K562 (cell line): ENCODE measurements around the gene MRGPRF. TPM values are rescaled to one million over a fixed set of nuclear protein-coding genes. Genes with fewer than 3 reads are reported as not detected.

Experiments used
- ATAC-seq: fragments of 200-7000 bp; cut with Tn5 transposase; 3 replicates; pipeline ENCODE4 v1.9.1; 2020; ENCODE audit warnings: moderate library complexity
- BruUV-seq: library from RNA; stranded (reverse); fragments of 400-500 nt; replicated peaks from 2 replicates; lab custom pipeline; 2021; lab: Mats Ljungman, UMichigan
- CTCF ChIA-PET: fragments of 300-600 bp; formaldehyde crosslinking; extraction: SDS; loops from one replicate; lab custom pipeline; 2021; ENCODE audit warnings: low intra/inter-chr PET ratio; lab: Yijun Ruan, JAX
- POLR2A ChIA-PET: fragments of 300-600, 350-650 bp; sonication (Branson Sonifier 250); formaldehyde crosslinking; extraction: SDS; loops from one replicate; lab custom pipeline; 2021; ENCODE audit warnings: antibody characterized with exemption, inconsistent platforms; lab: Yijun Ruan, JAX
- DNase-seq, 4 experiments: peaks; one replicate each; pipeline versions ENCODE4 v3.0.0 to v3.0.0-alpha.2; 2011 to 2018; ENCODE audit warnings: low spot score in 3 of 4, mixed read lengths in 3 of 4; ENCODE audit errors: extremely low read depth in 1 of 4
- FAIRE-seq: peaks from 2 replicates; lab custom pipeline; 2011; peaks lifted over from hg19 to GRCh38; lab: Jason Lieb, UNC
- H2AFZ ChIP-seq: 2 replicates; pipeline ENCODE4 v1.6.0; 2011; ENCODE audit warnings: low read depth, low read length, control low read depth, inconsistent platforms
- H3K27ac ChIP-seq: fragments of 200-600 bp; 3 replicates; pipeline ENCODE4 v1.8.0; 2011; ENCODE audit warnings: low read depth, mild to moderate bottlenecking, control low read depth, inconsistent platforms, low read length, moderate library complexity, mixed read lengths; ENCODE audit errors: extremely low read depth
- H3K27me3 ChIP-seq, 2 experiments: fragments of 300-600 bp in 1 of 2; 2 replicates in 1 of 2; 3 replicates in 1 of 2; pipeline versions ENCODE4 v1.6.0 to v1.8.0; 2011; ENCODE audit warnings: inconsistent platforms in 2 of 2, low read length in 2 of 2, mild to moderate bottlenecking in 1 of 2, mixed read lengths in 1 of 2, moderate library complexity in 1 of 2; ENCODE audit not compliant: control insufficient read depth in 2 of 2, insufficient read depth in 2 of 2
- H3K36me3 ChIP-seq: fragments of 300-600 bp; 3 replicates; pipeline ENCODE4 v1.8.0; 2011; ENCODE audit warnings: mild to moderate bottlenecking, low read length, inconsistent platforms; ENCODE audit not compliant: control insufficient read depth, insufficient read depth
- H3K4me1 ChIP-seq, 2 experiments: fragments of 200-600 bp in 1 of 2; replicated peaks in 1 of 2; 2 replicates in 1 of 2; 3 replicates in 1 of 2; pipeline versions ENCODE4 v1.5.1 to v1.8.0; 2011; ENCODE audit warnings: inconsistent platforms in 2 of 2, low read length in 2 of 2, mild to moderate bottlenecking in 1 of 2, mixed read lengths in 1 of 2, moderate library complexity in 1 of 2; ENCODE audit not compliant: control insufficient read depth in 2 of 2, insufficient read depth in 2 of 2
- H3K4me2 ChIP-seq: 2 replicates; pipeline ENCODE4 v1.6.1; 2011; ENCODE audit warnings: low read length, control low read depth, inconsistent platforms, mixed read lengths; ENCODE audit not compliant: insufficient read depth
- H3K4me3 ChIP-seq: fragments of 200-600 bp; sonication (generic), shearing (Covaris generic); 2 replicates; pipeline ENCODE4 v1.5.1; 2016; ENCODE audit warnings: control low read depth, inconsistent platforms
- H3K79me2 ChIP-seq: fragments of 200-600 bp; 3 replicates; pipeline ENCODE4 v1.8.0; 2011; ENCODE audit warnings: low read length, inconsistent platforms; ENCODE audit not compliant: control insufficient read depth, insufficient read depth
- H3K9ac ChIP-seq, 2 experiments: 2 replicates each; pipeline versions ENCODE4 v1.6.0 to v1.6.1; 2011; ENCODE audit warnings: low read depth in 2 of 2, low read length in 2 of 2, control low read depth in 1 of 2, inconsistent platforms in 1 of 2, mild to moderate bottlenecking in 1 of 2, mixed read lengths in 1 of 2; ENCODE audit not compliant: insufficient read depth in 1 of 2
- H3K9me1 ChIP-seq: one replicate; pipeline ENCODE4 v1.6.0; 2011; ENCODE audit warnings: inconsistent platforms, mild to moderate bottlenecking, low read length, moderate library complexity; ENCODE audit not compliant: control insufficient read depth, insufficient read depth
- H3K9me3 ChIP-seq: replicated peaks from 2 replicates; pipeline ENCODE4 v1.5.1; 2011; ENCODE audit warnings: low read depth, low read length, inconsistent platforms; ENCODE audit not compliant: control insufficient read depth, insufficient read depth
- H4K20me1 ChIP-seq: replicated peaks from 2 replicates; pipeline ENCODE4 v1.6.1; 2011; ENCODE audit warnings: low read length, inconsistent platforms, mixed read lengths; ENCODE audit not compliant: control insufficient read depth, insufficient read depth
- CEBPB ChIP-seq: fragments of 450-650 bp; IDR thresholded peaks from 2 replicates; pipeline ENCODE4 v1.6.1; 2016; ENCODE audit warnings: missing genetic modification characterization, missing compliant biosample characterization
- ETV6 ChIP-seq, 3 experiments: fragments of 150-350 bp in 1 of 3; sonication (generic) in 1 of 3; formaldehyde crosslinking in 1 of 3; IDR thresholded peaks; 2 replicates each; pipeline versions ENCODE4 v1.6.1 to v1.8.0; 2014 to 2022; ENCODE audit warnings: borderline replicate concordance in 2 of 3, low read depth in 2 of 3, antibody characterized with exemption in 1 of 3, low read length in 1 of 3, mild to moderate bottlenecking in 1 of 3, missing genetic modification reagents in 1 of 3
- IFI16 ChIP-seq: fragments of 250-450 bp; sonication (Bioruptor Pico); IDR thresholded peaks from 2 replicates; pipeline ENCODE4 v2.1.2; 2022; ENCODE audit warnings: mild to moderate bottlenecking, inconsistent platforms
- TFAP4 ChIP-seq: sonication (generic); formaldehyde crosslinking; IDR thresholded peaks from 2 replicates; pipeline ENCODE4 v1.8.0; 2022; ENCODE audit warnings: missing genetic modification reagents, mild to moderate bottlenecking, moderate library complexity, borderline replicate concordance
- TFE3 ChIP-seq: fragments of 450-650 bp; formaldehyde crosslinking; IDR thresholded peaks from 2 replicates; pipeline ENCODE4 v1.4.0; 2020; ENCODE audit warnings: mild to moderate bottlenecking, mixed read lengths
- ZFPM2 ChIP-seq: fragments of 250-450 bp; sonication (Bioruptor Pico); IDR thresholded peaks from 2 replicates; pipeline ENCODE4 v1.5.1; 2022; ENCODE audit warnings: mild to moderate bottlenecking
- ZNF3 ChIP-seq: fragments of 250-450 bp; sonication (Bioruptor Pico); IDR thresholded peaks from 2 replicates; pipeline ENCODE4 v1.5.0; 2021; ENCODE audit warnings: mild to moderate bottlenecking, moderate library complexity
- WGBS: fragments of 100-300 bp; shearing (Covaris generic); methylation state at CpG from one replicate; pipeline ENCODE4 v1.1.6; 2016; ENCODE audit warnings: low coverage, mixed read lengths; ENCODE audit not compliant: insufficient coverage; ENCODE audit errors: missing lambda C conversion rate; 5-methylcytosine and 5-hydroxymethylcytosine counted together
- in situ Hi-C: fragments of 300-500 bp; cut with MboI; formaldehyde crosslinking; loops from 4 replicates; pipeline ENCODE4 v1.15.0; 2018; ENCODE audit warnings: inconsistent platforms, mixed read lengths
- intact Hi-C: fragments of 100-400 bp; cut with micrococcal nuclease; formaldehyde crosslinking; loops from 2 replicates; pipeline ENCODE4 v1.14.2; 2022
- polyA plus RNA-seq, 8 experiments: library from polyadenylated mRNA; depleted of rRNA in 4 of 8; stranded (reverse) in 5 of 8; unstranded in 3 of 8; fragments of >200 nt; fragmentation: Nextera tagmentation in 2 of 8; fragmentation: Illumina TruSeq in 1 of 8; extraction: Ambion mirVana in 2 of 8; extraction: Trizol in 1 of 8; gene quantifications; 2 replicates each; pipeline versions ENCODE4 v1.2.1 to v1.2.3, GENCODE V29; 2011 to 2014; ENCODE audit warnings: inconsistent platforms in 1 of 8, missing spikeins in 1 of 8
- total RNA-seq, 7 experiments: library from RNA; depleted of rRNA in 6 of 7; stranded (reverse); fragments of >200 nt in 6 of 7; fragmentation: Illumina TruSeq in 2 of 7; extraction: Trizol in 2 of 7; gene quantifications; 2 replicates each; pipeline versions ENCODE4 v1.2.1 to v1.2.3, GENCODE V29; 2011 to 2021; ENCODE audit warnings: low replicate concordance in 1 of 7
- TF ChIP-seq, protein P1 (sequence below): sonication (generic); formaldehyde crosslinking; IDR thresholded peaks from 2 replicates; pipeline ENCODE4 v1.4.0; 2020; ENCODE audit warnings: mild to moderate bottlenecking, missing genetic modification reagents
- TF ChIP-seq, protein P2 (sequence below): sonication (generic); formaldehyde crosslinking; IDR thresholded peaks from 2 replicates; pipeline ENCODE4 v1.8.0; 2022; ENCODE audit warnings: mild to moderate bottlenecking, low read depth, missing genetic modification reagents

The MRGPRF gene
- total and polyA plus RNA-seq, 9 of the 15 experiments (the other 6 are each of a cell fraction or from before 2014, with no cell fraction given) = not detected

DNA sequence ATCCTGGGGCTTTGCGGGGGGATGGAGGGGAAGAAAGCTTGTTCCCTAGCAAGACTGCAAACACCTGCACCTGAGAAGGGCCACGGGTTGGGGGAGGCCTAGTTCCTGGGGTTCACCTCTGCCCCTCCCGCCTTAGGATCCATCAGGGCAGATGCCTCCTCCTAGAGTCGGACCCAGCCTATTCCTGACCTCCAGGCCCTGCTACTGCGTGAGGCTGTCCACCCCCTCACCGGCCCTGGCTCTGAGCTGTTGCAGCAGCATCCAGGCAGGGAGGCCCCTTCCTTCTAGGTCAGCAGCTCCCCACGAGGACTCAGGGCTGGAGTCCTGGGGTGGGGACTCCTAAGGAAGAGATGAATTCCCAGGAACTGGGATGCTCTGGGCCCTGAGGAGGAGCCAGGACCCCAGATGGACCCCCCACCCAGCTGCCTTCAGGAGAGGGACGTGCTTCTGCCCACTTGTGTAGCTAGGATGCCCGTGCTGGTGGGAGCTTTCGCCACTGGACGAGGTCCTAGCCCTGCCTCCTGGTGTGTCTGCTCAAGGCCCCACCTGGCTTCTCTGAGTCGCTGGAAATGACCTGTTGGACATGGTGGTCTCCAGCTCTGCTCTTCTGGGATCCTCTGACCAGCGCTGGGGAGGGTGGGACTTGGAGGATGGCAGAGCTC, 10.3 kb downstream of the MRGPRF start:
- H3K27me3 ChIP-seq = peaks cover 74 to 98% of the 10 kb centered on the region in 2 experiments
- no peak overlapping the region for H3K9ac ChIP-seq
- WGBS = 0% methylated on average over 11 of the region's 13 CpGs
- ATAC-seq = no peak
- BruUV-seq = no TSS peak
- H3K9me1 ChIP-seq = no peaks in the 10 kb centered on the region
- in situ Hi-C loops (no loop called here), intact Hi-C loops (no loop called here)
- CTCF ChIA-PET = no interaction called here
- DNase-seq = no peak
- H3K27ac ChIP-seq = no peak overlapping the region
- peaks cover 0 to 16% of the 10 kb centered on the region in 2 experiments; a peak in 3 of 5 replicates for H3K4me1 ChIP-seq
- H3K4me2 ChIP-seq = no peak overlapping the region
- no peaks in the 10 kb centered on the region for H3K36me3 ChIP-seq
- H2AFZ ChIP-seq = no peak overlapping the region
- FAIRE-seq = no peak
- H3K9me3 ChIP-seq = no peaks in the 10 kb centered on the region
- H4K20me1 ChIP-seq = peaks cover 12% of the 10 kb centered on the region
- no peak overlapping the region for H3K4me3 ChIP-seq
- no peak for TF ChIP-seq ETV6 (IDR thresholded peaks at IDR 0.05; ENCODE audit: borderline replicate concordance in 1 of 2, low read depth in 2 of 2, low read length in 1 of 2)
- TF ChIP-seq ETV6 (CRISPR knock-in tag; IDR thresholded peaks at IDR 0.05; ENCODE audit: borderline replicate concordance) = no peak
- 0 out of 2 replicates have a peak, but pooled peaks have one; percentile 9 for TF ChIP-seq TFAP4
- TF ChIP-seq, protein P1, sequence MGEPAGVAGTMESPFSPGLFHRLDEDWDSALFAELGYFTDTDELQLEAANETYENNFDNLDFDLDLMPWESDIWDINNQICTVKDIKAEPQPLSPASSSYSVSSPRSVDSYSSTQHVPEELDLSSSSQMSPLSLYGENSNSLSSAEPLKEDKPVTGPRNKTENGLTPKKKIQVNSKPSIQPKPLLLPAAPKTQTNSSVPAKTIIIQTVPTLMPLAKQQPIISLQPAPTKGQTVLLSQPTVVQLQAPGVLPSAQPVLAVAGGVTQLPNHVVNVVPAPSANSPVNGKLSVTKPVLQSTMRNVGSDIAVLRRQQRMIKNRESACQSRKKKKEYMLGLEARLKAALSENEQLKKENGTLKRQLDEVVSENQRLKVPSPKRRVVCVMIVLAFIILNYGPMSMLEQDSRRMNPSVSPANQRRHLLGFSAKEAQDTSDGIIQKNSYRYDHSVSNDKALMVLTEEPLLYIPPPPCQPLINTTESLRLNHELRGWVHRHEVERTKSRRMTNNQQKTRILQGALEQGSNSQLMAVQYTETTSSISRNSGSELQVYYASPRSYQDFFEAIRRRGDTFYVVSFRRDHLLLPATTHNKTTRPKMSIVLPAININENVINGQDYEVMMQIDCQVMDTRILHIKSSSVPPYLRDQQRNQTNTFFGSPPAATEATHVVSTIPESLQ (CRISPR knock-in tag) = no peak
- no peak for TF ChIP-seq ZNF3
- no peak for TF ChIP-seq CEBPB (tag)
- TF ChIP-seq ZFPM2 = no peak
- TF ChIP-seq, protein P2, sequence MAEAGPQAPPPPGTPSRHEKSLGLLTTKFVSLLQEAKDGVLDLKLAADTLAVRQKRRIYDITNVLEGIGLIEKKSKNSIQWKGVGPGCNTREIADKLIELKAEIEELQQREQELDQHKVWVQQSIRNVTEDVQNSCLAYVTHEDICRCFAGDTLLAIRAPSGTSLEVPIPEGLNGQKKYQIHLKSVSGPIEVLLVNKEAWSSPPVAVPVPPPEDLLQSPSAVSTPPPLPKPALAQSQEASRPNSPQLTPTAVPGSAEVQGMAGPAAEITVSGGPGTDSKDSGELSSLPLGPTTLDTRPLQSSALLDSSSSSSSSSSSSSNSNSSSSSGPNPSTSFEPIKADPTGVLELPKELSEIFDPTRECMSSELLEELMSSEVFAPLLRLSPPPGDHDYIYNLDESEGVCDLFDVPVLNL = no peak
- TF ChIP-seq TFE3 (CRISPR knock-in tag) = no peak
- TF ChIP-seq IFI16 = no peak
- POLR2A ChIA-PET = interaction anchor here (0.6 to 2.3 kb wide), 3 partner anchors 9 to 370 kb away, joined by 3 to 8 read pairs (median 4); no protein-coding TSS in a partner anchor
- no peaks in the 10 kb centered on the region for H3K79me2 ChIP-seq
